Neural cell (in vitro differentiated cells): Measurements from ENCODE around the gene ROBO1.

Source experiments
- CTCF ChIP-seq: fragments of 450-650 bp; IDR thresholded peaks from 2 replicates; pipeline ENCODE4 v1.5.1; 2014; ENCODE audit warnings: antibody characterized with exemption, mild to moderate bottlenecking, moderate library complexity; ENCODE audit not compliant: poor library complexity, severe bottlenecking
- EP300 ChIP-seq: fragments of 450-650 bp; conservative IDR thresholded peaks from 2 replicates; pipeline ENCODE4 v1.6.1; 2014; ENCODE audit warnings: antibody characterized with exemption, mild to moderate bottlenecking, moderate library complexity; ENCODE audit not compliant: poor library complexity, severe bottlenecking
- EZH2 ChIP-seq: fragments of 200-600, 300-800 bp; shearing (Covaris generic), sonication (generic); IDR thresholded peaks from 2 replicates; pipeline ENCODE4 v1.6.1; 2014; ENCODE audit warnings: antibody characterized with exemption, low read length, borderline replicate concordance, mild to moderate bottlenecking; ENCODE audit not compliant: insufficient read depth, poor library complexity, severe bottlenecking
- MXI1 ChIP-seq: fragments of 450-650 bp; conservative IDR thresholded peaks from 2 replicates; pipeline ENCODE4 v1.6.1; 2014; ENCODE audit warnings: antibody characterized with exemption, mild to moderate bottlenecking; ENCODE audit not compliant: poor library complexity, severe bottlenecking
- POLR2AphosphoS5 ChIP-seq: IDR thresholded peaks from 2 replicates; pipeline ENCODE4 v1.6.1; 2012
- REST ChIP-seq: IDR thresholded peaks from 2 replicates; pipeline ENCODE4 v1.6.1; 2012; ENCODE audit warnings: borderline replicate concordance
- SMC3 ChIP-seq: fragments of 450-650 bp; conservative IDR thresholded peaks from 2 replicates; pipeline ENCODE4 v1.6.1; 2014; ENCODE audit warnings: antibody characterized with exemption, mild to moderate bottlenecking, moderate library complexity; ENCODE audit not compliant: poor library complexity
- TAF1 ChIP-seq: IDR thresholded peaks from 2 replicates; pipeline ENCODE4 v1.6.1; 2012; ENCODE audit warnings: low read depth

GRCh38 chr3:79410617-79411016, 357.2 kb downstream of the ROBO1 start:
- TF ChIP-seq CTCF (no peak), TAF1 (no peak), POLR2AphosphoS5 (no peak), REST (no peak), EZH2 (no peak), MXI1 (no peak), EP300 (no peak), SMC3 (no peak)
